M059J (cell line): ENCODE measurements around the gene GINS2. TPM values are rescaled to one million over a fixed set of nuclear protein-coding genes. Genes with fewer than 3 reads are reported as not detected.

Experiments
- DNase-seq: peaks from one replicate; pipeline ENCODE4 v3.0.0-alpha.2; 2012; ENCODE audit warnings: low read depth
- total RNA-seq: library from RNA; depleted of rRNA; stranded (reverse); fragments of >200 nt; shearing (Covaris generic); gene quantifications from 2 replicates; pipeline ENCODE4 v1.2.3, GENCODE V29; 2014

GINS2 gene
- total RNA-seq, 1 experiment from 2014 or later = 27.0 TPM

DNA sequence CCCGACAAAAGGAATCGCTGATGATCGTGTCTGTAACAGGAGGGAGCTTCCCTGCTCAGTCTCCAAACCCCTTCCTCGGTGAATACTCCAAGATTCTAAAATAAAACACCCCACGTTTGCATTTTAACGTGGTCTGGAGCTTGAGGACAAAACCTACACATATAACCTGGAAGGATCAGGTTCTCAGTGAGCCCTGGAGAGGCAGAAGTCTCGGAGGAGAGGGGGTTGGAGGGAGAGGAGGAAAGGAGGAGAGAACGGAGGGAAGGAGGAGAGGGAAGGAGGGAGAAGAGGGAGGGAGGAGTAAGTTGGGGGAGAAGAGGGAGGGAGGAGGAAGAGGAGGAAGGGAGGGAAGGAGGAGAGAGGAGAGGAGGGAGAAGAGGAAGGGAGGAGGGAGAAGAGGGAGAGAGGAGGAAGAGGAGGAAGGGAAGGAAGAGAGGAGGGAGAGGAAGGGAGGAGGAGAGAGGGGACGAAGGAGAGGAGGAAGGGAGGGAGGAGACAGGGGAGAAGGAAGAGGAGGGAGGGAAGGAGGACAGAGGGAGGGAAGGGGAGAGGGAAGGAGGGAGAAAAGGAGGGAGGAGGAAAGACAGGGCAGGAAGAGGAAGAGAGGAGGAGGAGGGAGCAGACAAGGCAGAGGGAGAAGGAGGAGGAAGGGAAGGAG, 27.4 kb upstream of the GINS2 start:
- DNase-seq = no peak

DNA sequence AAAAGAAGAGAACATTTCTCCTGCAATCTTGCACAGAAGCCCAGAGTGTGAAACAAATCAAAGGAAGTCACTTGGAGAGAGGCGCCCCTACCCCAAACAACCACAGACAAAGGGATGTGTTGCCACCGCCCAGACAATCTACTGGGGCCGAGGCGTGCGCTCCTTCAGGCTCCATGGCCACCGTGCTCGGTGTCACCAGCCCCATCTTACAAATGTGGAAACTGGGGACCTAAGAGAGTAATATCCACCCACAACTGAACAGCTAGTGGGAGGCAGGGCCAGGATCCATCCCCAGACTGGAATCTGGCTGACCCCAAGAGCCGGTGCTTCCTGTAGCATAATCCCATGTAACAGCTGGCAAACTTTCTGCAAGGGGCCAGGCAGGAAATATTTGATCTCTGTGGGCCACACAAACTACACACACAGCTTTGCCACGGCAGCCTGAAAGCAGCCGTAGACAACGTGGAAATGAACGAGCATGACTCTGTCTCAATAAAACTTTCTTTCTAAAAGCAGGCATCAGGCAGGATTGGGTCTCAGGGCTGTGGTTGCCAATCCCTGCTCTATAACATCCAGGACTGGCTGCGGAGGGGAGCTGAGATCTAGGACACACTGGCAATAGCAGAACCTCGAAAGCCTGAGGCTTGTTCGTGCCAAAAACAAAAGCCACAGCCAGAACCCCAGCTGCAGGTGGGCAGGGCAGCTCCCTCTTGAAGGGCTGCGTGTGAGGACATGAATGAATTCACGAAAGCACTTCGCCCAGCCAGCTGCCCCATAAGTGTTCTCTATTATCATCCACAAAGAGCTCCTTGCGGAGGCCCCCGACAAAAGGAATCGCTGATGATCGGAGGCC, 26.6 kb upstream of the GINS2 start:
- DNase-seq = peak; percentile 45

- DNase-seq = no peak
Observed at GRCh38 chr16:85712801-85713200, 24.0 kb upstream of the GINS2 start.

- no peak for DNase-seq
Observed at GRCh38 chr16:85711982-85712587, 23.3 kb upstream of the GINS2 start.

DNA sequence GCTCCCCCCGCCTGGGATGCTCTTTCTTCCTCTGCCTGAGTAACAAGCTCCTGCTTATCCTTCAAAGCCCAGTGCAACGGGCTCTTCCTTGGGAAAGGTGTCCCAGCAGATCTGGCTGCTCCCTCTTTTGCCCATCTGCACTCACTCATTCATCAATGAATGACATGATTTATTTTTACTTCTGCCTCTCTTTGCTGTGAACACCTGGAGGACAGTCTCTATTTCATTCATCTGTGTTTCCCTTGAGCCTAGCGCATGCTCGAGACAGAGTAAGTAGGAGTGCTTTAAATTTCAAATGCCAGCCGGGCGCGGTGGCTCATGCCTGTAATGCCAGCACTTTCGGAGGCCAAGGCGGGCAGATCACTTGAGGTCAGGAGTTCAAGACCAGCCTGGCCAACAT, 22.0 kb upstream of the GINS2 start:
- DNase-seq = no peak

DNA sequence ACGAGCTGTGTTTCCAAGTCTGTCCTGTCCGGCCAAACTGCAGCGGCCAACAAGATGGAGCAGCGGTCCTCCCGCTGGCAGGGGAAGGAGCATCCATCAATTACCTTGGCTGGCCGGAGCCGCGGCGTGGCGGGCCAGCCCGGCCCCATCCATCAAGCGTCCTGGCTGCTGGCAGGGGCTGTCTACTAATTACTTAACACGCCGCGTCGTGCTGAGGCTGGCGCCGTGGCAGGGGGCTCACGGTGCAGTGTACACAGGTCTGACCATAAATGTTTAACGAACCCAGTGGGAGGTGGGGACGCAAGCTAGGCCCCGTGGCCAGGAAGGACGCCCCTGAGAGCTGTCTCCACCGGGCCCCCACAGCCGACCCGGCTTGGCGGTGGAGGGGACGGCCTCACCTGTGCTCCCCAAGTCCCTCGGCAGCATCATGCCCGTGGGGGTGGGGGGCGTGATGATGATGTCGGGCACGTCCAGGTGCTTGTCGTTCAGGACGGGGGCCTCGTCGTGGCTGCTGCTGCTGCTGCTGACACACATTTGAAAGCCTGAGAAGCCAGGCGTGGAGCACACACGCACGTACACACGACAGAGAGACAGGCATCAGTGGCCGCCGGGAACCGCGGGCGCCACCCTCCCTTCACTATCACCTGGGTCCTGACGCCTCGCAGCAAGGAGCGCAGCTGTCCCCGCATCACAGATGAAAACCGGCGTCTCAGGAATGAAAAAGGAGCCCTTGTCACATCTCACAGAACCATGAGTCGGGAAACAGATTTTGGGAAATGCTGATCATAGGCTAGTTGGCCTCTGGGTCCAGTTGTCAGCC, 21.2 kb upstream of the GINS2 start:
- DNase-seq = no peak

- no peak for DNase-seq
Observed at GRCh38 chr16:85708338-85708737, 19.6 kb upstream of the GINS2 start.

DNA sequence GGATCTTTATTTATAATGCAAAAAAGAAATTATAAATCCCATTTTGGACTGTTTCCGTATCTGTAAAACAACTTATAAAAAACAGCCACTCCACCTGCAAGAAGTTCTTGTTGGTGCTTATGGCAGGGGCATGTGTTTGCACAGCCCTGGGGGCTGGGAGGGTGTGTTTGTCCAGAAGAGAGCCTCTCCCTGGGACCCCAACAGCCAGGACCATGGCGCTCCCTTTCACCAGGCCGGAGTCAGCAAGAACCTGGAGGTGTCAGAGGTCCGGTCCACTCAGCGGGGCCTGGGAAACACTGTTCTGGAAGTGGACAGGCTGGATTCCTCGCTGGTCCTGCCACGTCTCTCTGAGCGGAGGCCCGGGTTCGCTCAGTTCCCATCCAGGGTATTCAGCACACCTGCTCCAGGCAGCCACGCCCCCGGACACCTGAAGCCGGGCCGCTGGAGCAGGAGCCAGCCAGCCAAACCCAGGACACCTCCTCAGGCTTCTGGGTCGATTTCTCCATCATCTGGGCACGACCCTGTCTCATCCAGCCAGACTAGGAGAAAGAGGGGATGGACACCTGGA, 18.9 kb upstream of the GINS2 start:
- DNase-seq = no peak

DNA sequence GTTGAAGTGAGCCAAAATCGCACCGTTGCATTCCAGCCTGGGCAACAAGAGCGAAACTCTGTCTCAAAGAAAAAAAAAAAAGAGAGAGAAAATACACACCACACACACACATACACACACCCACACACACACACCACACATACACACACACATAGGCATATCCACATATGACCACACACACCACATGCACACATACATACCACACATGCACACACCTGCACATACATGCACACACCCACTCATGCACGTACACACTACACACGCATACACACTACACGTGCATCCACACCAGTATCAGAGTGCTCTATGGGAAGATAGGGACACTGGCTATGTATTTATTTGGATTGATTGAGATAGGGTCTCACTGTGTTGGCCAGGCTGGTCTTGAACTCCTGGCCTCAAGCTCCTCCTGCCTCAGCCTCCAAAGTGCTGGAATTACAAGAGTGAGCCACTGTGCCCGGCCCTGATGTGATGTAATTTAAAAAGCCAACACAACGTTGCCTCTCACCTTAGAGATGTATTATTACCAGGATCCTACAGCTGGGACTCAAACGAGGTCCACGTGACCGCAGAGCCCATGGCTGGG, 17.8 kb upstream of the GINS2 start:
- no peak for DNase-seq

DNA sequence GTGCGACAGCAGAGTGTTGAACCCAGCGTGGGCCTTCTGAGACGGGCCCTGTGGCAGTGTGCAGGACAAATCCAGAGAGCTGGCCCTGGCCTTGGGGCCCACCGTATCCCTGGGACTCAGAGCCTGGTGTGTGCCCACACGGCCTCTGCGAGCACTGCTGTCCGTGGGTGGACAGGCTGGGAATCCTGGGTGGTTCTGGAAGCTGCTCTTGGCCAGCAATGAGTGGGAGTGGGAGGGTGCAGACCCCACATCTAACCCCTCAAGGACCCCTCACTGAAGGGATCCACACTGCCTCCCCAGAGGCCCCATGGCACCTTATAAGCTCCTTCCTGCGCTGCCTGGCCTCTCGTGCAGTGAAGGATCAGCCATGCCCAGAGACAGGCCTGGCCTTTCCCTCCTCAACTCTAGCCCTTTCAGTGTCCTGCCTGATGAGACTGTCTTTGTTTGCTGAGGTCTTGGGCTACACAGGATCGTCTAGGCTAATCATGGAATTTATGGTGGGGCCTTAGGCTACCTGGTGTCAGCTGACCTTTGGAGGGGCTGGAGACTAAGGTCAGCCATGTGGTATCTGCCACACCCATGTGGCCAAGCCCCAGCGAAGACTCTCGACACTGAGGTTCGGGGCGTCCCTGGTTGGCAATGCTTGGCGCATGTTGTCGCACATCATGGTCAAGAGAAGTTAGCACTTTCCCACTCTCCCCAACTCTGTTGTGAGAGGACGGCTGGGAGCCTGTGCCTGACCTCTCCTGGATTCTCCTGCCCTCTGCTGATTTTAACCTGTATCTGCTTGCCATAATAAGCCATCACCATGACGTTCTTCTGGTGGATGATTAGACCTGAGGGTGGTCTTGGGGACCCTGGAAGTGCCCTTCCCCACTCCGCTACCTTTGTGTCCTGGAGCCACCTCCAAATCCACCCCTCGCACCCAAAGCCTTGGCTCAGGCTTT, 16.4 kb upstream of the GINS2 start:
- no peak for DNase-seq

- DNase-seq = no peak
Observed at GRCh38 chr16:85704011-85704410, 15.3 kb upstream of the GINS2 start.

DNA sequence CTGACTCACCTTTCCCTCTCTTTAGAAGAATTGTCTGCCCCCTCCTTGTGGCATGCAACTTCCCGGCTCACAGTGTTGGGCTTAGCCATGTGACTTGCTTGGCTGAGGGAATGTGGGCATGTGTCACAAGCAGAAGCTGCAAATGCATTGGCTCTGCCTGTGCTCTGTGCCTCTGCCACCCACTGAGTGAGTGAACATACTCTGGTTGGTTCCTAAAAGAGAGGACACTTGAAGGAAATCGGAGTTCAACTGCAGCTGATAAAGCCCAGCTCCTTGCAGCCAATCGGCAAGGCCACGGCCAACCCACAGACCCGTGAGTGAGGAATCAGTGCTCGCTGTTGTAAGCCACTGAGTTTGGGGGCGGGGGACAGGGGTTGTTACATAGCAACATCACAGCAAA, 10.9 kb upstream of the GINS2 start:
- peak; percentile 81 for DNase-seq

GRCh38 chr16:85698935-85699558, 10.3 kb upstream of the GINS2 start:
- DNase-seq = no peak

- no peak for DNase-seq
Observed at GRCh38 chr16:85698459-85698891, 9.7 kb upstream of the GINS2 start.

- DNase-seq = no peak
Observed at GRCh38 chr16:85697431-85697830, 8.7 kb upstream of the GINS2 start.

GRCh38 chr16:85696781-85697180, 8.0 kb upstream of the GINS2 start:
- DNase-seq = no peak

- DNase-seq = no peak
Observed at GRCh38 chr16:85695196-85696128, 6.7 kb upstream of the GINS2 start.

DNA sequence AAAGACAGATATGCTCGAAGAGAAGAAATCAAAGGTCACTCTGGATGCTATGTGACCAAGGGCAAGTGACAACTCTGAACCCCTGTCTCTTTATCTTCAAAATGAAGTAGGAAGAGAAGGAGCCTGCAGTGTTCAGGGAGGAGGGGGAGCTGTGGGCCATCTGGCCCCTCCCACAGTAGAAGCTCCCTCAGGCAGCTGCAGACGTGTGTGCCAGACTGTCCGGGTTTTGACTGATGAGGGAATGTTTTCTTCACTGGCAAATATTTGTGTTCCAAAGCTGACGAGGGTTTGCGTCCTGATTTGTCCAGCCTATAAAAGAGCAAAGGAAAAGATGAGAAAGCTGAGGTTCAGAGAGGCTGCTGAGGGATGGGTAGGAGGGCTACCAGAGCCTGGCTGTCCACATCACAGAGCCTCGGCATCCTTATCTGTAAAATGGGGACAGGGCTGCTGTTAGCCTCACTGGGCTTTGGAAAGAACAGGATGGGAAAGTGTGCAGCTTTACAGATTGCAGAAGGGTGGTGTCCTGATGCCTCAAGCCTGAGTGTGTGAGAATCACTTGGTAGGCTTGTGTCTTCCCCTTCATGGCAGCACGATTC, 1.8 kb upstream of the GINS2 start:
- peak; percentile 15 for DNase-seq
